ENCODE measurements around the gene DPH7. TPM values are rescaled to one million over a fixed set of nuclear protein-coding genes. Genes with fewer than 3 reads are reported as not detected.

DPH7 gene
- total and polyA plus RNA-seq, 2 experiments from 2014 or later, result 26.7 to 27.0 TPM

- no peaks in the 10 kb centered on the region for H3K9me3 ChIP-seq (ENCODE audit: low read depth)
- in situ Hi-C loops (cut with MboI), result no loop called here
- H3K4me1 ChIP-seq (ENCODE audit: insufficient read depth), result no peaks in the 10 kb centered on the region
Observed at GRCh38 chr9:137564817-137565411, 13.8 kb downstream of the DPH7 start.

DNA sequence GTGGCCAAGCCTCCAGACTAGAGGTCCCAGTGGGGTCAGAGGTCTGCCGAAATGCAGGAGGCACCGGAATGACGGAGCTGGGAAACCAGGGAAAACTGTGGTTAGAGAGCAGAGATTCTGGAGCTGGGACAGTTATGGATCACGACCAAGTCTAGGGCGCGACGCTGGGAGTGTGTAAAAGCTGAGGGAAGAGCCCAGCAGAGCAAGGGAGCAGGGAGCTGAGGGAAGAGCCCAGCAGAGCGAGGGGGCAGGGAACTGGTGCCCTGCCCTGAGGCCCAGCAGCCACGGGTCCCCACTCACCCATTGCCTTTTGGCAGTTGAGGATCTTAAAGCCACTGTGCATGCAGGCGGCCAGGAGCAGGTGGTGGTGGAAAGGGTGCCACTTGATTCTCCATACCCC is 14.6 kb downstream of the DPH7 start:
- Histone ChIP-seq H2AFZ (no peak overlapping the region), H3K9ac (no peak overlapping the region), H3K79me2 (ENCODE audit: insufficient read depth) (0 out of 2 replicates have a peak, but pooled peaks cover 5% of the 10 kb centered on the region), H3K4me1 (ENCODE audit: insufficient read depth) (no peaks in the 10 kb centered on the region), H3K27ac (no peak overlapping the region), H3K9me2 (ENCODE audit: insufficient read depth) (no peaks in the 10 kb centered on the region), H3K27me3 (replicated peaks; ENCODE audit: insufficient read depth) (no peaks in the 10 kb centered on the region), H3K9me3 (ENCODE audit: low read depth) (no peaks in the 10 kb centered on the region), H3K4me2 (ENCODE audit: unreplicated experiment) (no peak overlapping the region), H3K36me3 (ENCODE audit: low read depth) (peaks cover 4% of the 10 kb centered on the region; the same call in 1 of the 2 replicates), H4K20me1 (ENCODE audit: insufficient read depth) (no peaks in the 10 kb centered on the region), H3K4me3 (no peak overlapping the region), H3F3A (ENCODE audit: insufficient read depth) (no peaks in the 10 kb centered on the region)
- 95 to 98% methylated on average over 10 of the region's 10 CpGs for WGBS, 2 experiments (ENCODE audit: low coverage in 1 of 2, low lambda C conversion rate in 2 of 2, missing lambda C conversion rate in 2 of 2)
- TF ChIP-seq EZH2phosphoT487 (IDR thresholded peaks at IDR 0.05; ENCODE audit: insufficient read depth, low read depth) (no peak), EZH2 (IDR thresholded peaks at IDR 0.05; ENCODE audit: insufficient read depth, poor library complexity, severe bottlenecking) (no peak)
- no peak for DNase-seq
- in situ Hi-C loops (cut with MboI), result no loop called here

More at GRCh38 chr9:137564817-137565411, 13.8 kb downstream of the DPH7 start:
- no peaks in the 10 kb centered on the region for H3F3A ChIP-seq (ENCODE audit: insufficient read depth)
- no peak overlapping the region for H3K4me3 ChIP-seq
- H3K9me2 ChIP-seq (ENCODE audit: insufficient read depth), result no peaks in the 10 kb centered on the region
- 89 to 93% methylated on average over 17 of the region's 18 CpGs for WGBS, 2 experiments (ENCODE audit: low coverage in 1 of 2, low lambda C conversion rate in 2 of 2, missing lambda C conversion rate in 2 of 2)
- TF ChIP-seq EZH2 (IDR thresholded peaks at IDR 0.05; ENCODE audit: insufficient read depth, poor library complexity, severe bottlenecking) (no peak), EZH2phosphoT487 (IDR thresholded peaks at IDR 0.05; ENCODE audit: insufficient read depth, low read depth) (no peak)
- H2AFZ ChIP-seq, result no peak overlapping the region
- no peak for DNase-seq
- no peaks in the 10 kb centered on the region for H4K20me1 ChIP-seq (ENCODE audit: insufficient read depth)
- H3K4me2 ChIP-seq (ENCODE audit: unreplicated experiment), result no peak overlapping the region
- H3K27me3 ChIP-seq (replicated peaks; ENCODE audit: insufficient read depth), result no peaks in the 10 kb centered on the region
- H3K36me3 ChIP-seq (ENCODE audit: low read depth), result peaks cover 2% of the 10 kb centered on the region; the same call in 1 of the 2 replicates
- no peak overlapping the region for H3K9ac ChIP-seq
- no peak overlapping the region for H3K27ac ChIP-seq
- 0 out of 2 replicates have a peak, but pooled peaks cover 8% of the 10 kb centered on the region for H3K79me2 ChIP-seq (ENCODE audit: insufficient read depth)

- Histone ChIP-seq H3F3A (ENCODE audit: insufficient read depth) (0 out of 2 replicates have a peak, but pooled peaks cover 6% of the 10 kb centered on the region), H3K9me3 (ENCODE audit: low read depth) (no peaks in the 10 kb centered on the region), H3K4me1 (ENCODE audit: insufficient read depth) (no peaks in the 10 kb centered on the region), H4K20me1 (ENCODE audit: insufficient read depth) (no peaks in the 10 kb centered on the region), H3K4me2 (ENCODE audit: unreplicated experiment) (no peak overlapping the region), H3K27ac (no peak overlapping the region), H3K36me3 (ENCODE audit: low read depth) (peaks cover 20% of the 10 kb centered on the region), H3K9ac (no peak overlapping the region), H2AFZ (no peak overlapping the region), H3K79me2 (ENCODE audit: insufficient read depth) (0 out of 2 replicates have a peak, but pooled peaks cover 6% of the 10 kb centered on the region), H3K9me2 (ENCODE audit: insufficient read depth) (no peaks in the 10 kb centered on the region), H3K27me3 (replicated peaks; ENCODE audit: insufficient read depth) (no peaks in the 10 kb centered on the region), H3K4me3 (no peak overlapping the region)
- WGBS, 2 experiments (ENCODE audit: low coverage in 1 of 2, low lambda C conversion rate in 2 of 2, missing lambda C conversion rate in 2 of 2), result 94 to 96% methylated on average over 4 of the region's 4 CpGs
- TF ChIP-seq EZH2 (IDR thresholded peaks at IDR 0.05; ENCODE audit: insufficient read depth, poor library complexity, severe bottlenecking) (no peak), EZH2phosphoT487 (IDR thresholded peaks at IDR 0.05; ENCODE audit: insufficient read depth, low read depth) (no peak)
- in situ Hi-C loops (cut with MboI), result no loop called here
- no peak for DNase-seq
Observed at GRCh38 chr9:137558127-137558526, 20.6 kb downstream of the DPH7 start.

DNA sequence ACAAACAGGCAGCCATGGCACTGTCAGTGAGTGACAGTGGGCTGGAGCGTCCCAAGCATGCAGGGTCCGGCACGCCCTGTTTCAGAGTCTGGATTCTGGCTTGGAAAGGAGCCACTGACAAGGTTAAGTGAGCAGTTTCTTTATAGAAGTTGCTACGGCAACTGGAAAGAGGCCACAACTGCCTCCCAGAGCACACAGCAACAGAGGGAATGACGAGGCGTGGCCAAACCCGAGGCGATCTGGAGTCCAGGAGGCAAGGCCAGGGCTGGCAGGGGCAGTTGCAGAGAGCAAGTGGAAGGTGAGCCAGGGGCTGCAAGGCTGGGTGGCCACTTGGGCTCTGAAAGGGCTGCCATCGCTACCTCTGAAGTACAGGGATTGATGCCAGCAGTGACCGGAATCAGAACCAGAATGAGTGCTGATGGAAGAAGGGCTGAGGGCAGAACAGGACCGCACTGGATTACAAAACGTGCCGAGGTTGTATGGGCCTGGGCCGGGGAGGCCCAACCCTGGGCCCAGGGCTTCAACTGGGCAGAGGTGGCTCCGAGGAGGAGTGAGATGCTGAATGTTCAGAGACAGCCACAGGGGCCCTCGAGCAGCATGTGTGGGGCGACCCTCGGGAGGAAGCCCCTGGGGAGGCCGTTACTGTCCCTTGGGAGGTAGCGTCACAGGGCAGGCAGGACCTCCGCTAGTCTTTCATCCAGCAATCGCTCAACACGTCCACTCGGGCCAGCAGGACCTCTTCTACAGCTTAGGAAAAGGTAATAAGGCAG is 22.5 kb downstream of the DPH7 start:
- no peak for DNase-seq
- 81 to 86% methylated on average over 23 of the region's 24 CpGs for WGBS, 2 experiments (ENCODE audit: low coverage in 1 of 2, low lambda C conversion rate in 2 of 2, missing lambda C conversion rate in 2 of 2)
- Histone ChIP-seq H3K4me1 (ENCODE audit: insufficient read depth) (no peaks in the 10 kb centered on the region), H3K27me3 (replicated peaks; ENCODE audit: insufficient read depth) (no peaks in the 10 kb centered on the region), H3K27ac (no peak overlapping the region), H3K9ac (no peak overlapping the region), H2AFZ (no peak overlapping the region), H4K20me1 (ENCODE audit: insufficient read depth) (no peaks in the 10 kb centered on the region), H3F3A (ENCODE audit: insufficient read depth) (0 out of 2 replicates have a peak, but pooled peaks cover 6% of the 10 kb centered on the region), H3K36me3 (ENCODE audit: low read depth) (peaks cover 20% of the 10 kb centered on the region), H3K9me3 (ENCODE audit: low read depth) (no peaks in the 10 kb centered on the region), H3K4me2 (ENCODE audit: unreplicated experiment) (no peak overlapping the region), H3K79me2 (ENCODE audit: insufficient read depth) (peaks cover 14% of the 10 kb centered on the region), H3K9me2 (ENCODE audit: insufficient read depth) (no peaks in the 10 kb centered on the region), H3K4me3 (no peak overlapping the region)
- in situ Hi-C loops (cut with MboI), result no loop called here
- TF ChIP-seq EZH2phosphoT487 (IDR thresholded peaks at IDR 0.05; ENCODE audit: insufficient read depth, low read depth) (no peak), EZH2 (IDR thresholded peaks at IDR 0.05; ENCODE audit: insufficient read depth, poor library complexity, severe bottlenecking) (no peak)
